ENCODE results near the gene TENM3.

TENM3 gene

GRCh38 chr4:182531555-182532162, 288.5 kb downstream of the TENM3 start:
- DNase-seq: no peak

DNA sequence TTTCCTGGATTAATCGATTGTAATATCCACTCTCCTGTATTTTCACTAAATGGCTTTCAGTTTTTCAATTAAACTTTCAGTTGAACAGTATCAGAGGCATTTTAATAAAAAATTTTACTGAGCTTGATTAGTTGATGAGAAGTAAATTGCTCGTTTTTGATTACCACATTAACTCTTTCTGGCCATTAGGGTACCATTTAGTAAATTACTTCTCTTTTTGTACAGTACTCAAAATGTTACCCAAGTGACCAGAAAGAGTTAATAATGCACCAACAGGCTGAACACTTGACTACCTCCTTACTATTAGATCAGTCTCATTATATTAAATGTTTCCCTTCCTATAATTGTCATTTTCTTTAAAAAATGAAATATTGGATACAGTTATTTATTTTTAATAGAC, 289.2 kb downstream of the TENM3 start:
- no peak for DNase-seq

GRCh38 chr4:182533964-182534363, 290.8 kb downstream of the TENM3 start:
- no peak for DNase-seq

DNA sequence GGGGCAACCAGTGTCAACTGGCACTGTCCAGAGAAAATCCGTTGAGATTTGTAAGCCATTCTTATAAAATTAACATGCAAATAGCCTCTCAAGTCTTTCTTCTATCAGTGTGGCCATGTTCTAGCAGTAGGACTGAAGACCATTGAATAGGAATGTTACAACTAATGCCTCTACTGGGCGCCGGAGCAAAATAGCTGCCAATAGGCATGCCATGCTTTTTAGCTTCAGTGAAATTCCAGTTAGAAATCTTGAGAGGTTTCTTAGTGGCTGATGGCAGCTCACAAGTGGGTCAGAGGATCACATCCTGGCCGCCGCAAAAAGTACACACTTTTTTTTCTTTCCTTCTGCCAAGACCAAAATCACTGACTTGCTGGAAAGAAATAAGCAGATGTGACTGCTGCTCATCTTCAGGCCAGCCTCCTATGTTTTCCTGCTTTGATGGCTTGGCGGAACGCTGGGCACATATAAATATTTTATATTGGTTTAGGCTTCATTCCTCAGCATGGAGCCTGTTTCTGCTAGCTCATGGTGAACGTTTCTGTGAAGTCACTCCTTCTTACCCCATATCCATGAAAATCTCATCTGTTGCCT, 293.1 kb downstream of the TENM3 start:
- DNase-seq: no peak

DNA sequence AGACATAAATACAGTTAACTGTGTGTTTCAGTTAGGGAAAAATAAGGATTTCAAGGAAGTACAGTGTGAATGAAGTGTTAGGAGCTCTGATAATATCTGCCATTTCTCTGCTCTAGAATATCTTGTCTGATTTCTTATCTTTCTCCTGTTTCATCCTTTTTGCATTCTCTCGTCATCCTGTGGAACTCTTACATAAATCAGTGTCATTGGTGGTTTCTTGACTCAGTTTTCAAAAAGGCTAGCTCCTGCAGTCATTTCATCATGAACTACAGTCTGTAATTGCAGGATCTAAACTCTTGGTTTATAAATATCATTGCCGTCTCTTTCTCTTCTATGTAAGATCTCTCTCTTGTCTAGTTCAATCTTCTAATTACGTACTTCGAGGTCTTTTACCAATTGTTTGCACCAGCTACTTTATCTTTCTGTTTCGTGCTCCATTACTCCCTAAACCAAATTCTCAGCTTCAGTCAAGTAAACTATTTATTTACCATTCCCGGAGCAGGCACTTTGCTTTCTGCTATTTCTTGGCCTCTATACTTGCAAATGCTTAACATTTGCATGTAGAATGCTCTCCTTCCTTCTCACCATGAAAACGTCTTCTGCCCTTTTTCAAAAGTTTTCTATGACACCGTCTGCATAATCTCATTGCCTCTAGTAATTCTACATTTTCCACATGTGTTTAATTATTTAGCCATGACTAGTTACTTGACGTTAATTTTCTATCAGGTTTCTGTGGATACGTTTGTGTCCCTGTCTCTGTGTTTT, 294.0 kb downstream of the TENM3 start:
- DNase-seq: no peak

- no peak for DNase-seq
Measured at GRCh38 chr4:182538031-182538430, 294.8 kb downstream of the TENM3 start.

- DNase-seq: no peak
Measured at GRCh38 chr4:182540496-182540895, 297.3 kb downstream of the TENM3 start.

DNA sequence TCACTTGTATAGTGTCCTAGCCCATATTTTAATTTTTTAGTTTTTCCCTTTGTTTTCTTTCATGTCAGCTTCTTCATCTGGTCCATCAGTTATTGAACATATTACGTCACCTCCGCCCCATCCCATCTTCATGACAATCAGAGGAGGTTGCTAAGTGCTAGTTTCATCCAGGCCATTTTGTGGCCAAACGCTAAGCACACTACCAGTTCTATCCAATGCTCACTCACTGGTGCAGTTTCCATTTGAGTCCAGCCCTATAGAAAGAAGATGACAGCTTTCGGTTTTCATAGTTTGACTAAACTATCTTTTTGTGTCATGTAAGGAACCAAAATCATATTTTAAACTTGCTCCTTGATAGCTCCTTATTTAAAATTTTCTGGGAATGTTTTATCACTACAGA, 304.2 kb downstream of the TENM3 start:
- DNase-seq: no peak

- DNase-seq: no peak
Measured at GRCh38 chr4:182548156-182548555, 305.0 kb downstream of the TENM3 start.

DNA sequence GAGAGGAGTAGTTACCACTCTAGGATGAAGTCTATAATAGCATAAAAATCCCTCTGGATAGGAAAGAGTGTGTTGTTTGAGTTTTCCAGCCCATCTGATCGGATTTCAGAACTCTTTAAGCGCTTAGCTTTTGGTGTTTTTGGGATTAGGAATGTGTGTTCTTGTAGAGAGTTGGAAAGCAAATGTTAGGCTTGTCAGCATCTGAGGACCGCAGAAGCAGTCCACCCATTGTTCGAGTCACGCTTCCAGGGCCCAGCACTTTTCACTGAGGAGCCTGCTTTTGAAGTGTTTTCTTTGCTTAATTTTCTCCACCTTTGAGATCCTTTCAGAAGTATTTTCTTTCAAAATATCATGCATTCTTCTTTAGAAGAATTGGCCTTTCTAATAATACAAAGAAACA, 306.2 kb downstream of the TENM3 start:
- DNase-seq: no peak

DNA sequence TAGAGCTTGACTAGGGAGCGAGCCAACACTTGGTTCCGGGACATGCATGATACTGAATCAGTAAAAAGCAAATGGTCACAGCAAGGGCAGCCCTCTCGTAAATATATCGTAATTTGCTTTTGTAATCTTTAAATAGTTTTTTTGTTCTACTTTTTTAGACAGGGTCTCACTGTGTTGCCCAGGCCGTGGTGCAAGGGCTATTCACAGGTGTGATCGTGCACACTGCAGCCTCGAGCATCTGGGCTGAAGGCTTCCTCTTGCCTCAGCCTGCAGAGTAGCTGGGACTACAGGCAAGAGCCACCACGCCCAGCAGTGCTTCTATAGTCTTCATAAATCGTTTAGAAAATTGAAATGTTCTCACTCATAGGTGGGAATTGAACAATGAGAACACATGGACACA, 309.7 kb downstream of the TENM3 start:
- no peak for DNase-seq

DNA sequence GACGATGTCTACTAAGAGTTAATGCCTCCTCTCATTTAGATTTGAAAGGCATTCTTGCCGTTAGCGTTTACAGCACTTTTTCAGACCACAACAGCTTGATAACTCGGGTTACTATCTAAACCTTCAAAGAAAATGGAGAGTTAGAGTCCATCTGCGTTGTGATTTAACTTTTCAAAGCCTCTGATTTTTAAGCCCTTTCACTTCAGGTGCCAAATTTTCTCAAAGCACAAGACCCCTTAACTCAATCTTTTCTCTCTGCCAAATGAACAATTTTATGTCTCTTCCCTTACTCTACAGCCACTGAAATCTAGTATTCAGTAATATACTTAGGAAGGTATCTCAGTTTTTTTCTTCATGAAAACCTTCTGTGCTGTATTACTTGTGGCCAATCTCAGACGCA, 310.5 kb downstream of the TENM3 start:
- DNase-seq: no peak

- no peak for DNase-seq
Measured at GRCh38 chr4:182554736-182555135, 311.5 kb downstream of the TENM3 start.

DNA sequence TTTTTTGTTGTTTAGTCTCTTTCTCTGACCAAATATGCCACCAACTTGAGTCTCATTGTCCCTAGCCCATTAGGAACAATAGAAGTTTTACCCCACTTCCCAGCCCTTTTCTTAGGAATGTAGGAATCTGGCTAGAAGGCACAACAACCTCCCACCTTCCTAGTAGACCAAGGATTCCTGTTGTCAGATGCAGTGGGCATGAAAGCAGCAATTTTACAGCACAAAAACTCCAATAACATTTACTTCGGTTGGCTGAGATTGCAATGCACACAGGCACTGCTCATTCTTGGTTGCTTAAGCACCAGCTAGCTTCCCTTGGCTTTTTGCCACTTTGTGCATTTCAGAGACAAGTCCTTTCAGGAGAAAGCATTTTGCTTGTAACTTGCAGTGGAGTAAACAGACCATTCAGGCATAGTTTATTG, 312.8 kb downstream of the TENM3 start:
- DNase-seq: peak; percentile 8

- no peak for DNase-seq
Measured at GRCh38 chr4:182556580-182556979, 313.4 kb downstream of the TENM3 start.

- DNase-seq: no peak
Measured at GRCh38 chr4:182560358-182560757, 317.2 kb downstream of the TENM3 start.

GRCh38 chr4:182562350-182562749, 319.1 kb downstream of the TENM3 start:
- no peak for DNase-seq

DNA sequence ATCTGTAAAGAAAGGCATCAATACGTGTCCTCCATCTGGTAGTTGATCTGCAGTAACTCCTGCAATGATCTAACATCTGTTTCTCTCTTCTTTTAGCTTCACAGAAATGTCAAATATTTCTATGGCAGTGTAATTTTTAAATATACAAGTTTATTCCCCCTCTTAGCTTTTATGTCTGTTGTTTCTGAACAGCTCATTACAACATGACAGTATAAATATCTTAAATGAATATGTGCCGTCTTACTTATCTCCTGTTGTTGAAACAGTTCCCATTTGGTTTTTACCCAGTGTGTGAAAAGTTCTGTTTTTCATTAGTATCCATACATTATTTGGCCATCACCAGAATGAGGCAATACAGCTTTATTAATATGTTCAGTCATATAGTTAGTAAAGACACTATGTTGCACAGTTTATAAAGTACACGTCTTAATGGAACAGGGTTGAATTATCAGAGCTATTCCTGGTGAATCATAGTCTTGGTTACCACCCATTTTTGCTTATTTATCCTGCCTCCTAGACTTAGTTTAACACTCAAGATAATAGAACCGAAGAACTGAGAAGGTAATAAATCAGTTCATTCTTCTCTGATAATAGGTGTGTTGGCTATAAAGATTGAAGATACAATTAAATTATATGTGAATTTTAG, 321.6 kb downstream of the TENM3 start:
- DNase-seq: no peak

- DNase-seq: no peak
Measured at GRCh38 chr4:182567119-182567518, 323.9 kb downstream of the TENM3 start.

DNA sequence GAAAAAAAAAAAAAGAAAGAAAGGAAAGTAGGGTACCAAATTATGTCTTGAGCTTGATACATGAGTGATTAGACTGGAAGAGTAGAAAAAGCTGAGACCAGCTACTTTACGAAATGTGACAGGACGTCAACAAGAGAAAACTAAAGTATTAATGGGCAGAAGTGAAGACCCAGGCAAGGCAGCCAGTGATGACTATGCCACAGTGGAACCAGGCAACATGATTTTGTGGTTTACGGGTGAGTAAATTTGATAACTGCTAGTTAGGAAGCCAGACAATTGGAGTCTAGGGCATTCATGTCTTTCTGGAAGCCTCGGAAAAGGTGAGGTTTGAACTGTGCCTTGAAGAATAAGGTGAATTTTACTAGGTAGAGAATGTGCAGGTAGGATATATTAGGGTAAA, 326.4 kb downstream of the TENM3 start:
- DNase-seq: no peak

DNA sequence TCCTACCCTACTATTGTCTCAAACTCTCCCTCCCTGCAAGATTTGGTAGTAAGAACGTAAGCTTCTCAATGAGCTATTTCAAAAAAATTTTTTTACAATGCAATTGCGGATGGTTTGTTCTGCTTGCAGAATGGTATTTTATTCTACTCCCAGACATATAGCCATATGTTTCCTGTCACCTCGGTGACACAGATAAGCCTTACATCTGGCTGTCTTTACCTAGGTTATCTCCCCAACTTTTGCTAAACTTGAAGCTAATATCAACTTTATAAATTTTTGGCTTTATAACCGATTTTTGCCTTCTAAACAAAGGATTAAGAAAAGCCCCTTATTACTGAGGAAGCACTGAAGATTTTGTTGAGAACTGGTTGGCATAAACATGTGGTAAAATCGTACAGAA, 331.5 kb downstream of the TENM3 start:
- DNase-seq: no peak

DNA sequence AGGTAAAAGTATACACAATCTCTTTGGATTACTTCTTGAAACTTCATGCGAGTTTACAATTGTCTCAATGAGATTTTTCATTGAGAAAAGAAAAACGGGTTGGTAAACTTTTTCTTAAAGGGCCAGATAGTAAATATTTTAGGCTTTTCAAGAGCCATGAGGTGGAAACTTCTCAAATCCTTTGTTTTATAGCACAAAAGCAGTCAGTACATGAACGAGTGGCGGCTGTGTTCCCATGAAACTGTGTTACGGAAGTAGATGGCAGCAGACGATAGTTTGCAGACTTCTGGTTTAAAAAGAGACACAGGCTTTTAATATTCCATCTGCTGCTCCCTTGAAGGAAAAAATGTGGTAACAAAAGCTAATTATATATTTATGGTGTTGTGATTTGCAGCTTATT, 332.0 kb downstream of the TENM3 start:
- no peak for DNase-seq

DNA sequence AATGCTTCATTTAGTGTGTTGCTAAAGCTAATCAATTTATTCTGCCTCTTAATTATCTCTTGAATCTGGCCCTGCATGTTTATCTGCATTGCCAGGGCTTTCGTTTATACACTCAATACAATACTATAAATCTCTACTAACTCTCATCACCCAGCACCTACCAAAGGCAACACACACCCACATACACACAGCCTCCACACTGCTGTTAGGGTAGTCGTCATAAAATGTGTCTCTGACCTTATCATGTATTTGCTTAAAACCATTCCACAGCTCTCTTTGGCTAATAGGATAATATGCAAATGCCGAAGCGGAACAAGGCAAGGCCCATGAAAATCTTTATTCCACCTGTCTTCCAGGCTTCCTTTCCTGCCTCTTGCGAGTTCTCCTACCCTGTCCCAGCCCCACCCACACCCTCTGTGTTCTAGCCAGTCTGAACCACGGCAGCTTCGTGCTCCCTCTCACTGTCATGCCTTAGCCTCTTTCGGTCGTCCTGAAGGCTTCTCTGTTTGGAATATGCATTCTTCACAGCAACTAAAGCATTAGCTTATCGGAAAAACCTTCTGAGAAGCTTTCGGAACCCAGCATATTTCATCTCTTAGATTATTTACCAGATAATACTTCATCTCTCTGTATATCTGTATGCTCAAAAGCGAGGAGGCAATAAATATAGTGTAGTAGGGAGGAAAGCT, 333.5 kb downstream of the TENM3 start:
- no peak for DNase-seq

Data from NCI-H1436 treated with DMSO at 0.1 percent for 48 hours (cell line).